ENCODE results near the gene DISP2. TPM values are rescaled to one million over a fixed set of nuclear protein-coding genes. Genes with fewer than 3 reads are reported as not detected.

Gene DISP2
- total and polyA plus RNA-seq, 2 experiments from 2014 or later: 1.3 to 2.2 TPM

DNA sequence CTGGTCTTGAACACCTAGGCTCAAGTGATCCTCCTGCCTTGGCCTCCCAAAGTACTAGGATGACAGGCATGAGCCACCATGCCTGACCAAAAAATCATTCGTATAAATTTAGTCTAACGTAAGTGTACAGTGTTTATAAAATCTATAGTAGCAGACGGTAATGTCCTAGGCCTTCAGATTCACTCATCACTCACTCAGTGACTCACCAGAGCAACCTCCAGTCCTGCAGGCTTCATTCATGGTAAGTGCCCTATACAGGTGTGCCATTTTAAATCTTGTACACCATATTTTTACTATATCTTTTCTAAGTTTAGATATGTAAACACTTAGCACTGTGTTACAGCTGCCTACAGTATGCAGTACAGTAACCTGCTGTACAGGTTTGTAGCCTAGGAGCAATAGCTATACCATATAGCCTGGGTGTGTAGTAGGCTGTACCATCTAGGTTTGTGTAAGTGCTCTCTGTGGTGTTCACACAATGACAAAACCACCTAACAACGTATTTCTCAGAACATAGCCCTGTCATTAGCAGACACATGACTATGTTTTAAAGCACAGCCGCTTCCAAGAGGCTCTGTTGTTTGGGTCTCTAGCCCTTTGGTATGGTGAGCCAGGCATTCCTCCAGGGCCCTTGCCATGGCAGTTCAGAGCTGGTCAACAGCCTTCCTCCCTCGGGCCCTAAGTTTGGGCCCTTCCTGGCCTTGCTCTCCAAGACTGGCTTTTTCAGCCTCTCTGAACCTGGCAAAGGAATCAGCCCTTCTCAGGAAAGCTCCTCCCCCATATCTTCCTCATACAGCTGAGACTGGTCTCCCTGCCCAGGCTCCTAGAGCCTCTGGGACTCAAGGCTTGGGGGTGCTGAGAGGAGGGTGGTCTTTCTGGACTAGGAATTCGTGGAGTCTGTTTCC lies 15.4 kb upstream of the DISP2 start:
- Mint-ChIP-seq H3K4me3 (no peak overlapping the region), H3K9me3 (no peaks in the 10 kb centered on the region), H3K27me3 (ENCODE audit: insufficient read depth, low read depth, poor library complexity) (peaks cover 11% of the 10 kb centered on the region), H3K4me1 (peaks cover 36% of the 10 kb centered on the region), H3K27ac (no peak overlapping the region), H3K36me3 (ENCODE audit: low read depth) (no peaks in the 10 kb centered on the region; the same call in 2 of the 3 replicates)
- TF ChIP-seq NANOG (IDR thresholded peaks at IDR 0.05; ENCODE audit: borderline replicate concordance): no peak
- TF ChIP-seq POLR2AphosphoS5 (IDR thresholded peaks at IDR 0.05; ENCODE audit: low read depth): no peak
- no peak for TF ChIP-seq REST (IDR thresholded peaks at IDR 0.05; ENCODE audit: unreplicated experiment)
- no peak for TF ChIP-seq CREB1 (CRISPR knock-in tag; IDR thresholded peaks at IDR 0.05; ENCODE audit: low read depth)
- TF ChIP-seq ZNF462 (CRISPR knock-in tag; IDR thresholded peaks at IDR 0.05): no peak
- no peak for TF ChIP-seq ZNF114 (CRISPR knock-in tag; IDR thresholded peaks at IDR 0.05)
- TF ChIP-seq EZH2phosphoT487 (IDR thresholded peaks at IDR 0.05; ENCODE audit: unreplicated experiment): no peak
- no peak for TF ChIP-seq ZNF331 (CRISPR knock-in tag; IDR thresholded peaks at IDR 0.05; ENCODE audit: low read depth)
- TF ChIP-seq CTCF (conservative IDR thresholded peaks at IDR 0.05; ENCODE audit: low read depth in 2 of 2): no peak
- TF ChIP-seq JUNB (IDR thresholded peaks at IDR 0.05; ENCODE audit: unreplicated experiment): no peak
- TF ChIP-seq, protein P1, sequence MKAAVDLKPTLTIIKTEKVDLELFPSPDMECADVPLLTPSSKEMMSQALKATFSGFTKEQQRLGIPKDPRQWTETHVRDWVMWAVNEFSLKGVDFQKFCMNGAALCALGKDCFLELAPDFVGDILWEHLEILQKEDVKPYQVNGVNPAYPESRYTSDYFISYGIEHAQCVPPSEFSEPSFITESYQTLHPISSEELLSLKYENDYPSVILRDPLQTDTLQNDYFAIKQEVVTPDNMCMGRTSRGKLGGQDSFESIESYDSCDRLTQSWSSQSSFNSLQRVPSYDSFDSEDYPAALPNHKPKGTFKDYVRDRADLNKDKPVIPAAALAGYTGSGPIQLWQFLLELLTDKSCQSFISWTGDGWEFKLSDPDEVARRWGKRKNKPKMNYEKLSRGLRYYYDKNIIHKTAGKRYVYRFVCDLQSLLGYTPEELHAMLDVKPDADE (IDR thresholded peaks at IDR 0.05): no peak
- no peak for TF ChIP-seq EZH2 (IDR thresholded peaks at IDR 0.05; ENCODE audit: low read depth, unreplicated experiment)
- TF ChIP-seq STAT1 (IDR thresholded peaks at IDR 0.05; ENCODE audit: unreplicated experiment): no peak
- Histone ChIP-seq H3K9me2 (ENCODE audit: insufficient read depth) (no peaks in the 10 kb centered on the region), H3K4me1 (ENCODE audit: insufficient read depth) (peaks cover 2% of the 10 kb centered on the region; the same call in 1 of the 2 replicates), H3K4me3 (no peak overlapping the region), H3K36me3 (ENCODE audit: insufficient read depth) (no peaks in the 10 kb centered on the region), H2AFZ (no peak overlapping the region), H3K79me2 (replicated peaks; ENCODE audit: insufficient read depth) (no peaks in the 10 kb centered on the region), H3K27me3 (ENCODE audit: insufficient read depth) (no peaks in the 10 kb centered on the region), H4K20me1 (replicated peaks; ENCODE audit: insufficient read depth) (no peaks in the 10 kb centered on the region), H3F3A (replicated peaks; ENCODE audit: low read depth) (no peaks in the 10 kb centered on the region), H3K27ac (ENCODE audit: low read depth) (no peak overlapping the region), H3K4me2 (no peak overlapping the region)
- no peak for DNase-seq (ENCODE audit: low spot score)
- ATAC-seq: no peak

Data from GM23338 (cell line).